Endodermal cell (in vitro differentiated cells): ENCODE measurements around the gene C10orf53. TPM values are rescaled to one million over a fixed set of nuclear protein-coding genes. Genes with fewer than 3 reads are reported as not detected.

Experiments
- DNase-seq: peaks from one replicate; pipeline ENCODE4 v3.0.0-alpha.2; 2017
- H3K27ac ChIP-seq: 2 replicates; pipeline ENCODE4 v1.5.1; 2013; ENCODE audit warnings: mild to moderate bottlenecking, low read depth, low read length, moderate library complexity
- H3K27me3 ChIP-seq: 2 replicates; pipeline ENCODE4 v1.6.1; 2013; ENCODE audit warnings: mild to moderate bottlenecking, low read length, moderate library complexity; ENCODE audit not compliant: insufficient read depth, control insufficient read depth, poor library complexity, severe bottlenecking
- H3K36me3 ChIP-seq: 2 replicates; pipeline ENCODE4 v1.7.0; 2013; ENCODE audit warnings: mild to moderate bottlenecking, low read length, moderate library complexity; ENCODE audit not compliant: control insufficient read depth, insufficient read depth
- H3K4me1 ChIP-seq: one replicate; pipeline ENCODE4 v1.7.0; 2013; ENCODE audit warnings: low read length; ENCODE audit not compliant: control insufficient read depth, insufficient read depth
- H3K4me3 ChIP-seq: 2 replicates; pipeline ENCODE4 v1.5.1; 2013; ENCODE audit warnings: mild to moderate bottlenecking, low read length, moderate library complexity
- H3K9ac ChIP-seq: 2 replicates; pipeline ENCODE4 v1.6.1; 2013; ENCODE audit warnings: mild to moderate bottlenecking, low read length, moderate library complexity; ENCODE audit not compliant: poor library complexity, severe bottlenecking; ENCODE audit errors: extremely low read depth
- H3K9me3 ChIP-seq: 2 replicates; pipeline ENCODE4 v1.6.1; 2013; ENCODE audit warnings: mild to moderate bottlenecking, low read length, moderate library complexity; ENCODE audit not compliant: control insufficient read depth
- H3K27ac Mint-ChIP-seq: 2 replicates; pipeline ENCODE4 v1.8.0; 2020; ENCODE audit warnings: mixed read lengths
- H3K27me3 Mint-ChIP-seq: 2 replicates; pipeline ENCODE4 v1.8.0; 2021; ENCODE audit warnings: mild to moderate bottlenecking, mixed read lengths; ENCODE audit not compliant: insufficient read depth
- H3K36me3 Mint-ChIP-seq: 2 replicates; pipeline ENCODE4 v1.8.0; 2020; ENCODE audit warnings: low read depth, mixed read lengths
- H3K4me1 Mint-ChIP-seq: 2 replicates; pipeline ENCODE4 v1.8.0; 2020; ENCODE audit warnings: mixed read lengths
- H3K4me3 Mint-ChIP-seq: 2 replicates; pipeline ENCODE4 v1.8.0; 2020; ENCODE audit warnings: mild to moderate bottlenecking, moderate library complexity, mixed read lengths
- H3K9me3 Mint-ChIP-seq: 2 replicates; pipeline ENCODE4 v1.8.0; 2020; ENCODE audit warnings: mild to moderate bottlenecking, mixed read lengths
- CTCF ChIP-seq: fragments of 200-600 bp; sonication (generic); conservative IDR thresholded peaks from 2 replicates; pipeline ENCODE4 v1.5.0; 2021; ENCODE audit warnings: antibody characterized with exemption, mild to moderate bottlenecking
- WGBS, 2 experiments: methylation state at CpG; one replicate each; pipeline versions ENCODE4 v1.1.5 to v1.1.7; 2013; ENCODE audit warnings: missing lambda C conversion rate in 2 of 2, mixed read lengths in 1 of 2; ENCODE audit not compliant: insufficient coverage in 1 of 2, insufficient read length in 1 of 2; 5-methylcytosine and 5-hydroxymethylcytosine counted together
- total RNA-seq, 2 donors: library from RNA; stranded (reverse); fragmentation: NEBNext Ultra II Directional in 1 of 2; extraction: Animal tissue kit (Norgen Biotek cat#: 25700) in 1 of 2; gene quantifications; 2 replicates in 1 of 2; 3 replicates in 1 of 2; pipeline ENCODE4 v1.2.1, GENCODE V29; 2021

Gene C10orf53
- total RNA-seq, 2 donors from 2014 or later: not detected

GRCh38 chr10:49691588-49691987, 12.1 kb downstream of the C10orf53 start:
- Mint-ChIP-seq H3K36me3 (no peaks in the 10 kb centered on the region), H3K9me3 (peaks cover 22% of the 10 kb centered on the region), H3K27ac (no peak overlapping the region), H3K4me1 (peaks cover 9% of the 10 kb centered on the region), H3K27me3 (peaks cover 93% of the 10 kb centered on the region), H3K4me3 (no peak overlapping the region)
- WGBS, 2 experiments: 81 to 83% methylated on average over 6 to 9 of the region's 9 CpGs
- Histone ChIP-seq H3K4me3 (no peak overlapping the region), H3K9me3 (peaks cover 5% of the 10 kb centered on the region), H3K36me3 (no peaks in the 10 kb centered on the region), H3K27ac (no peak overlapping the region), H3K4me1 (no peaks in the 10 kb centered on the region), H3K9ac (no peak overlapping the region), H3K27me3 (peaks cover 52% of the 10 kb centered on the region)
- DNase-seq: no peak
- no peak for TF ChIP-seq CTCF

- no peak for TF ChIP-seq CTCF
- H3K4me3 Mint-ChIP-seq: no peak overlapping the region
- DNase-seq: no peak
- H3K36me3 Mint-ChIP-seq: no peaks in the 10 kb centered on the region
- no peak overlapping the region for H3K27ac Mint-ChIP-seq
- H3K36me3 ChIP-seq: no peaks in the 10 kb centered on the region
- H3K4me3 ChIP-seq: no peak overlapping the region
- H3K9me3 ChIP-seq: no peaks in the 10 kb centered on the region
- H3K27ac ChIP-seq: no peak overlapping the region
- H3K27me3 Mint-ChIP-seq: peaks cover 71% of the 10 kb centered on the region
- peaks cover 7% of the 10 kb centered on the region for H3K9me3 Mint-ChIP-seq
- H3K9ac ChIP-seq: no peak overlapping the region
- no peaks in the 10 kb centered on the region for H3K4me1 Mint-ChIP-seq
- H3K4me1 ChIP-seq: no peaks in the 10 kb centered on the region
- peaks cover 32% of the 10 kb centered on the region for H3K27me3 ChIP-seq
- whole genome bisulfite sequencing, 2 experiments: 86 to 88% methylated on average over 3 to 6 of the region's 6 CpGs
These were observed 15.0 kb downstream of the C10orf53 start for GRCh38 chr10:49694466-49694865.

GRCh38 chr10:49696311-49696710, 16.9 kb downstream of the C10orf53 start:
- Histone ChIP-seq H3K9ac (no peak overlapping the region), H3K27me3 (peaks cover 14% of the 10 kb centered on the region), H3K4me3 (no peak overlapping the region), H3K9me3 (no peaks in the 10 kb centered on the region), H3K27ac (no peak overlapping the region), H3K4me1 (no peaks in the 10 kb centered on the region), H3K36me3 (no peaks in the 10 kb centered on the region)
- WGBS, 2 experiments: 88 to 99% methylated on average over 7 of the region's 7 CpGs
- peaks cover 7% of the 10 kb centered on the region for H3K9me3 Mint-ChIP-seq
- DNase-seq: no peak
- no peaks in the 10 kb centered on the region for H3K36me3 Mint-ChIP-seq
- H3K27me3 Mint-ChIP-seq: peaks cover 55% of the 10 kb centered on the region
- no peak for TF ChIP-seq CTCF
- H3K27ac Mint-ChIP-seq: no peak overlapping the region
- no peak overlapping the region for H3K4me3 Mint-ChIP-seq
- peaks cover 2% of the 10 kb centered on the region for H3K4me1 Mint-ChIP-seq
